Measurements from ENCODE around the gene RASD1.

The RASD1 gene

DNA sequence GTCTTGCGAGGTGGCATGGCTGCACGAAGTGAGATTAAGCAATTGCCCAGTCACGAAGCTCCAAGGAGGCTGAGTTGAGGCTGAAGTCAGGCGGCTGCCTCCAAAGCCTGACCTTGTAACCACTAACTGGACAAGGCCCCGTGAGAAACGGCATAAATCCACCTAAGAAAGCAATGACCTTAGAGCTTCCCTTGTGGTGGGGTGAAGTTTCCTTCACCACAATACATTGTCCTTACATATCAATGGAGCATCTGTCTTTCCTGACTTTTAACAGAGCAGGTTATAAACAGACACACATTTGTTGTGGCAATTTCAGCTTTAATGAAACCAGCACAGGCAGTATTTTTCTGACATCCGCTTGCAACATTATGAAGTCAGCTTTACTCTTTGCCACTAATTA, 21.9 kb downstream of the RASD1 start:
- TF ChIP-seq TAF1 (IDR thresholded peaks at IDR 0.05; ENCODE audit: borderline replicate concordance, insufficient read depth, low read length) (no peak), SIN3A (IDR thresholded peaks at IDR 0.05; ENCODE audit: borderline replicate concordance, insufficient read depth, low read length) (no peak), POLR2AphosphoS5 (IDR thresholded peaks at IDR 0.05; ENCODE audit: low read depth, low read length) (no peak), FOXP2 (optimal IDR thresholded peaks at IDR 0.05; ENCODE audit: borderline replicate concordance, extremely low read depth, extremely low read length, insufficient read depth) (no peak), REST (IDR thresholded peaks at IDR 0.05; ENCODE audit: insufficient read depth in 1 of 2, low read depth in 2 of 2, low read length in 2 of 2) (no peak)

GRCh38 chr17:17472333-17472920, 23.8 kb downstream of the RASD1 start:
- TF ChIP-seq TAF1 (IDR thresholded peaks at IDR 0.05; ENCODE audit: borderline replicate concordance, insufficient read depth, low read length): no peak
- no peak for TF ChIP-seq FOXP2 (optimal IDR thresholded peaks at IDR 0.05; ENCODE audit: borderline replicate concordance, extremely low read depth, extremely low read length, insufficient read depth)
- no peak for TF ChIP-seq POLR2AphosphoS5 (IDR thresholded peaks at IDR 0.05; ENCODE audit: low read depth, low read length)
- no peak for TF ChIP-seq SIN3A (IDR thresholded peaks at IDR 0.05; ENCODE audit: borderline replicate concordance, insufficient read depth, low read length)
- no peak for TF ChIP-seq REST (IDR thresholded peaks at IDR 0.05; ENCODE audit: insufficient read depth in 1 of 2, low read depth in 2 of 2, low read length in 2 of 2)

GRCh38 chr17:17469996-17470395, 26.2 kb downstream of the RASD1 start:
- no peak for TF ChIP-seq POLR2AphosphoS5 (IDR thresholded peaks at IDR 0.05; ENCODE audit: low read depth, low read length)
- TF ChIP-seq TAF1 (IDR thresholded peaks at IDR 0.05; ENCODE audit: borderline replicate concordance, insufficient read depth, low read length): no peak

DNA sequence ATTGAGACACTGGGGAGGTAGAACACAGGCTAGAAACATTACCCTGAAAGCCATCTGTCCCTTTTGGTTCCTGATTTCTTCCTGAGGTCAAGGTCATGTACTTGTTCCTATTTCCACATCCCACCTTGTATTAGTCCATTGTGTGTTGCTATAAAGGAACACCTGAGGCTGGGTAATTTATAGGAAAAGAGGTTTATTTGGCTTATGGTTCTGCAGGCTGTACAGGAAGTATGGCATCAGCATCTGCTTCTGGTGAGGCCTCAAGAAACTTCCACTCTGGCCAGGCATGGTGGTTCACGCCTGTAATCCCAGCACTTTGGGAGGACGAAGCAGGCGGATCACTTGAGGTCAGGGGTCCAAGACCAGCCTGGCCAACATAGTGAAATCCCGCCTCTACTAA, 26.8 kb downstream of the RASD1 start:
- TF ChIP-seq POLR2AphosphoS5 (IDR thresholded peaks at IDR 0.05; ENCODE audit: low read depth, low read length) (no peak), SIN3A (IDR thresholded peaks at IDR 0.05; ENCODE audit: borderline replicate concordance, insufficient read depth, low read length) (no peak), TAF1 (IDR thresholded peaks at IDR 0.05; ENCODE audit: borderline replicate concordance, insufficient read depth, low read length) (no peak), FOXP2 (optimal IDR thresholded peaks at IDR 0.05; ENCODE audit: borderline replicate concordance, extremely low read depth, extremely low read length, insufficient read depth) (no peak), REST (IDR thresholded peaks at IDR 0.05; ENCODE audit: insufficient read depth in 1 of 2, low read depth in 2 of 2, low read length in 2 of 2) (no peak)

GRCh38 chr17:17468217-17469010, 27.8 kb downstream of the RASD1 start:
- TF ChIP-seq TAF1 (IDR thresholded peaks at IDR 0.05; ENCODE audit: borderline replicate concordance, insufficient read depth, low read length): no peak
- TF ChIP-seq REST (IDR thresholded peaks at IDR 0.05; ENCODE audit: insufficient read depth in 1 of 2, low read depth in 2 of 2, low read length in 2 of 2): no peak
- TF ChIP-seq POLR2AphosphoS5 (IDR thresholded peaks at IDR 0.05; ENCODE audit: low read depth, low read length): no peak
- TF ChIP-seq FOXP2 (optimal IDR thresholded peaks at IDR 0.05; ENCODE audit: borderline replicate concordance, extremely low read depth, extremely low read length, insufficient read depth): no peak
- TF ChIP-seq SIN3A (IDR thresholded peaks at IDR 0.05; ENCODE audit: borderline replicate concordance, insufficient read depth, low read length): no peak
